PC-9 (cell line): ENCODE results near the gene PEX14. TPM values are rescaled to one million over a fixed set of nuclear protein-coding genes. Genes with fewer than 3 reads are reported as not detected.

ENCODE experiments used
- BruUV-seq: library from RNA; stranded (reverse); fragments of 400-500 nt; replicated peaks from 2 replicates; lab custom pipeline; 2021; lab: Mats Ljungman, UMichigan
- CTCF ChIA-PET: fragments of 300-600 bp; sonication (Branson Sonifier 250); formaldehyde crosslinking; loops from one replicate; lab custom pipeline; 2022; ENCODE audit warnings: antibody characterized with exemption; lab: Charles Lee
- POLR2A ChIA-PET: fragments of 300-600 bp; sonication (Branson Sonifier 250); formaldehyde crosslinking; loops from one replicate; lab custom pipeline; 2022; ENCODE audit warnings: antibody characterized with exemption; ENCODE audit not compliant: unreplicated experiment; lab: Charles Lee
- DNase-seq, 2 experiments: peaks; one replicate each; pipeline versions ENCODE4 v3.0.0 to v3.0.0-alpha.2; 2015 to 2022; ENCODE audit warnings: mixed read lengths in 1 of 2
- H2AFZ ChIP-seq: fragments of 200-600 bp; sonication (generic); 2 replicates; pipeline ENCODE4 v1.8.1; 2017; ENCODE audit warnings: antibody characterized with exemption
- H3F3A ChIP-seq: fragments of 200-600 bp; sonication (generic); 2 replicates; pipeline ENCODE4 v1.8.1; 2017; ENCODE audit warnings: antibody characterized with exemption, mild to moderate bottlenecking, low read depth; ENCODE audit not compliant: insufficient read depth
- H3K27ac ChIP-seq: fragments of 200-600 bp; sonication (generic); 2 replicates; pipeline ENCODE4 v1.6.1; 2016; ENCODE audit warnings: mixed run types
- H3K27me3 ChIP-seq: fragments of 200-600 bp; sonication (generic); 2 replicates; pipeline ENCODE4 v1.6.1; 2016; ENCODE audit warnings: low read depth, mixed run types; ENCODE audit not compliant: insufficient read depth
- H3K36me3 ChIP-seq: fragments of 200-600 bp; sonication (generic); 2 replicates; pipeline ENCODE4 v1.6.1; 2016; ENCODE audit warnings: low read depth, mixed run types
- H3K4me1 ChIP-seq: fragments of 200-600 bp; sonication (generic); replicated peaks from 2 replicates; pipeline ENCODE4 v1.6.1; 2016; ENCODE audit warnings: mixed run types; ENCODE audit not compliant: insufficient read depth
- H3K4me2 ChIP-seq: fragments of 200-600 bp; sonication (generic); 2 replicates; pipeline ENCODE4 v1.6.1; 2017; ENCODE audit warnings: mixed run types
- H3K4me3 ChIP-seq: fragments of 200-600 bp; sonication (generic); 2 replicates; pipeline ENCODE4 v1.6.1; 2016; ENCODE audit warnings: mixed run types
- H3K79me2 ChIP-seq: fragments of 200-600 bp; sonication (generic); 2 replicates; pipeline ENCODE4 v1.6.1; 2017; ENCODE audit warnings: low read depth, mixed run types
- H3K9me2 ChIP-seq: fragments of 200-600 bp; sonication (generic); 2 replicates; pipeline ENCODE4 v1.8.1; 2017; ENCODE audit warnings: mild to moderate bottlenecking; ENCODE audit not compliant: insufficient read depth
- H3K9me3 ChIP-seq: fragments of 200-600 bp; sonication (generic); 2 replicates; pipeline ENCODE4 v1.8.1; 2016; ENCODE audit warnings: low read depth; ENCODE audit not compliant: insufficient read depth
- H4K20me1 ChIP-seq: fragments of 200-600 bp; sonication (generic); 2 replicates; pipeline ENCODE4 v1.8.1; 2017; ENCODE audit not compliant: insufficient read depth
- EZH2 ChIP-seq: fragments of 200-600 bp; sonication (generic); IDR thresholded peaks from 2 replicates; pipeline ENCODE4 v1.8.0; 2017; ENCODE audit warnings: antibody characterized with exemption, low read depth
- intact Hi-C: fragments of 100-400 bp; cut with micrococcal nuclease; formaldehyde crosslinking; loops from one replicate; pipeline ENCODE4 v1.10.0; 2022; ENCODE audit not compliant: unreplicated experiment
- total RNA-seq: library from RNA; stranded (reverse); gene quantifications from 2 replicates; pipeline ENCODE4 v1.2.3, GENCODE V29; 2021
- TF ChIP-seq, protein P1 (sequence below): fragments of 200-600 bp; sonication (generic); conservative IDR thresholded peaks from 2 replicates; pipeline ENCODE4 v1.6.1; 2017; ENCODE audit warnings: mixed run types, antibody characterized with exemption, mild to moderate bottlenecking, moderate library complexity

The PEX14 gene
- total RNA-seq, 1 experiment from 2014 or later, result 28.3 TPM

- Histone ChIP-seq H3K9me3 (no peaks in the 10 kb centered on the region), H3K36me3 (no peaks in the 10 kb centered on the region), H4K20me1 (no peaks in the 10 kb centered on the region), H3K4me2 (no peak overlapping the region), H3K4me1 (no peaks in the 10 kb centered on the region), H3K9me2 (no peaks in the 10 kb centered on the region), H2AFZ (no peak overlapping the region), H3K27me3 (no peaks in the 10 kb centered on the region), H3K27ac (no peak overlapping the region), H3K79me2 (no peaks in the 10 kb centered on the region), H3K4me3 (no peak overlapping the region), H3F3A (no peaks in the 10 kb centered on the region)
- no peak for DNase-seq
- ChIA-PET POLR2A (no interaction called here), CTCF (no interaction called here)
- intact Hi-C loops, result no loop called here
- BruUV-seq, result no TSS peak
- TF ChIP-seq, protein P1, sequence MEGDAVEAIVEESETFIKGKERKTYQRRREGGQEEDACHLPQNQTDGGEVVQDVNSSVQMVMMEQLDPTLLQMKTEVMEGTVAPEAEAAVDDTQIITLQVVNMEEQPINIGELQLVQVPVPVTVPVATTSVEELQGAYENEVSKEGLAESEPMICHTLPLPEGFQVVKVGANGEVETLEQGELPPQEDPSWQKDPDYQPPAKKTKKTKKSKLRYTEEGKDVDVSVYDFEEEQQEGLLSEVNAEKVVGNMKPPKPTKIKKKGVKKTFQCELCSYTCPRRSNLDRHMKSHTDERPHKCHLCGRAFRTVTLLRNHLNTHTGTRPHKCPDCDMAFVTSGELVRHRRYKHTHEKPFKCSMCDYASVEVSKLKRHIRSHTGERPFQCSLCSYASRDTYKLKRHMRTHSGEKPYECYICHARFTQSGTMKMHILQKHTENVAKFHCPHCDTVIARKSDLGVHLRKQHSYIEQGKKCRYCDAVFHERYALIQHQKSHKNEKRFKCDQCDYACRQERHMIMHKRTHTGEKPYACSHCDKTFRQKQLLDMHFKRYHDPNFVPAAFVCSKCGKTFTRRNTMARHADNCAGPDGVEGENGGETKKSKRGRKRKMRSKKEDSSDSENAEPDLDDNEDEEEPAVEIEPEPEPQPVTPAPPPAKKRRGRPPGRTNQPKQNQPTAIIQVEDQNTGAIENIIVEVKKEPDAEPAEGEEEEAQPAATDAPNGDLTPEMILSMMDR, result no peak
- no peak for TF ChIP-seq EZH2
Observed at GRCh38 chr1:10639775-10640578, 165.2 kb downstream of the PEX14 start.

DNA sequence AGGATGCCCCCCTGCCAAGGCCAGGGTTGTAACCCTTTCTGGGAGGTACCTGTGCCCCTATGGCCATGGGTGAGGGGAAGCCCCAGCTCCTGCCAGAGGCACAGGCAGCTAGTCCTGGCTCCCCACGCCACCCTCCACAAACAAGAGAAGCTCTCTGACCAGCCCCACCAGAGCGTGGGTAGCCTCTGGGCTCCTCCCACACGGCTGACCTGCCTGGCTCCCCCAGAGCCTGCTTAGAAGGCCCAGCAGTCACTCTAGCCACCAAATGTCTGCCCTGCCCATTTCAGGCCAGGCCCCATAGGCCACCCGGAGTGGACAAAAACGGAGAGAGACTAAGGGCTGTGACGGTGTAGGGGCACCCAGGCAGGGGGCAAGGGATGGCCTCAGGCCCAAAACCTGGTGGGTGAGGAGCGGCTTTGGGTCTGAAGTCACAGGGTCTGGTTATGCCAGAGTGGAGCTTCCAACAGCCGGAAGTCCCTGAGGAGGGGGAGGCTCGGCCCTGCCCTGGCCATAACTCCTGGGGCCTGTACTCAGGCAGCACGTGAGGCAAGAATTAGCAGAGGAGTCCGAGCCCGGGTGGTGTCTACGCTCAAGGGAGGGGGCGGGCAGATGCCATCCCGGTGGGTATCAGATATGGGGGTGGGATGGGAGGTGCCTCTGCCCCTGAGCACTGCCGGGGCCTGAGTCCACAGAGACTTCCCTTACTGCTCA is 166.2 kb downstream of the PEX14 start:
- no peaks in the 10 kb centered on the region for H3K9me3 ChIP-seq
- no peaks in the 10 kb centered on the region for H3F3A ChIP-seq
- H3K4me3 ChIP-seq, result no peak overlapping the region
- POLR2A ChIA-PET, result no interaction called here
- intact Hi-C loops, result no loop called here
- no peak for DNase-seq
- no peak overlapping the region for H2AFZ ChIP-seq
- no peaks in the 10 kb centered on the region for H4K20me1 ChIP-seq
- H3K36me3 ChIP-seq, result no peaks in the 10 kb centered on the region
- no peaks in the 10 kb centered on the region for H3K9me2 ChIP-seq
- no peaks in the 10 kb centered on the region for H3K4me1 ChIP-seq
- CTCF ChIA-PET, result no interaction called here
- H3K27me3 ChIP-seq, result no peaks in the 10 kb centered on the region
- no peak overlapping the region for H3K4me2 ChIP-seq
- no TSS peak for BruUV-seq
- H3K27ac ChIP-seq, result no peak overlapping the region
- no peaks in the 10 kb centered on the region for H3K79me2 ChIP-seq
- no peak for TF ChIP-seq EZH2

DNA sequence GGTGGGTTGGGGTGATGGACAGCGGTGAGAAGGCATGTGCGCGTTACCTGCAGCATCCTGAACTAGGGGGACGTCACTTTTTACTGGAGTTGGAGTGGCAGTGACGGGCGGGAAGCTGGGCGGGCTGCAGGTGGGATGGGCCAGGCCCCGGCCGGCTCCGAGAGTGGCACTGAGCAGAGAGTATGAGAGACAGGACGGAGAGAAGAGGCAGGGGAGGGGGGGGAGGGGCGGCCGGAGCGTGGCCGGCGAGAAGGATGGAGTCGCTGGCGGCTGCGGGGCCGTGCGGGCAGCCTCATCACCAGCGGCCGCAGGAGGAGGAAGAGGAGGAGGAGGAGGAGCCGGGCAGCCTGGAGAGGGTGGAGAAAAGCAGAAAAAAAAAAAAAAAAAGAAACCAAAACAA is 167.2 kb downstream of the PEX14 start:
- DNase-seq, result no peak
- TF ChIP-seq, protein P1, result no peak
- ChIA-PET POLR2A (no interaction called here), CTCF (no interaction called here)
- BruUV-seq, result no TSS peak
- Histone ChIP-seq H3K9me3 (no peaks in the 10 kb centered on the region), H3K36me3 (no peaks in the 10 kb centered on the region), H3K4me1 (no peaks in the 10 kb centered on the region), H4K20me1 (no peaks in the 10 kb centered on the region), H3K4me2 (no peak overlapping the region), H3K79me2 (no peaks in the 10 kb centered on the region), H3K9me2 (no peaks in the 10 kb centered on the region), H3K4me3 (no peak overlapping the region), H3K27me3 (no peaks in the 10 kb centered on the region), H3K27ac (no peak overlapping the region), H2AFZ (no peak overlapping the region), H3F3A (no peaks in the 10 kb centered on the region)
- intact Hi-C loops, result no loop called here
